ENCODE measurements around the gene CA10.

DNA sequence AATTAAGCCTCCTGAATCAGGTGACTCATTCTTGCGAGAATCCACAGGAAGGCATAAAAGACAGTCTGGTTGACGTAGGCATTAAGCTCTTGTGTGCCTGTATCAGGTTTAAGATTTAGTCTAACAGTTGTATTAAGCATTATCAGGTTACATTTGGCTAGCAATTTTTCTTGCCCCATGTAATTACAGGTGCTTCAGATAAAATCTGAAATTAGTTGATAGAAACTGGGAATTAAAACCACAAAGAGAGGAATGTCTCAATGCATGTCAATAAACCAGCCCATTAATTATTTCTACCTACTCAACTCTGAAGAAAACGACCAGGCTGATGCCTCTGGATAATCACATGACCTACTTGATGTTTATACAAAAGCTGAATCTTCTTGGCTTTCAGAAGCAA is 217.2 kb downstream of the CA10 start:
- no peak for TF ChIP-seq POLR2A (IDR thresholded peaks at IDR 0.05)
- TF ChIP-seq, protein P1, sequence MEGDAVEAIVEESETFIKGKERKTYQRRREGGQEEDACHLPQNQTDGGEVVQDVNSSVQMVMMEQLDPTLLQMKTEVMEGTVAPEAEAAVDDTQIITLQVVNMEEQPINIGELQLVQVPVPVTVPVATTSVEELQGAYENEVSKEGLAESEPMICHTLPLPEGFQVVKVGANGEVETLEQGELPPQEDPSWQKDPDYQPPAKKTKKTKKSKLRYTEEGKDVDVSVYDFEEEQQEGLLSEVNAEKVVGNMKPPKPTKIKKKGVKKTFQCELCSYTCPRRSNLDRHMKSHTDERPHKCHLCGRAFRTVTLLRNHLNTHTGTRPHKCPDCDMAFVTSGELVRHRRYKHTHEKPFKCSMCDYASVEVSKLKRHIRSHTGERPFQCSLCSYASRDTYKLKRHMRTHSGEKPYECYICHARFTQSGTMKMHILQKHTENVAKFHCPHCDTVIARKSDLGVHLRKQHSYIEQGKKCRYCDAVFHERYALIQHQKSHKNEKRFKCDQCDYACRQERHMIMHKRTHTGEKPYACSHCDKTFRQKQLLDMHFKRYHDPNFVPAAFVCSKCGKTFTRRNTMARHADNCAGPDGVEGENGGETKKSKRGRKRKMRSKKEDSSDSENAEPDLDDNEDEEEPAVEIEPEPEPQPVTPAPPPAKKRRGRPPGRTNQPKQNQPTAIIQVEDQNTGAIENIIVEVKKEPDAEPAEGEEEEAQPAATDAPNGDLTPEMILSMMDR (IDR thresholded peaks at IDR 0.05), result no peak

Measured in sigmoid colon (tissue), 3 donors.